Stimulated activated naive B cell treated with anti-CD40 and anti-IgM and Interleukin-4, amounts not matched to agents 10 μg/mL and 1 μg/mL and 100 μg/mL, for 72 hours (primary cell): Measurements from ENCODE around the gene EPAS1.
A peak's percentile ranks its signal among the peaks of the same experiment; 100 is the strongest.

Source experiments
- ATAC-seq, 2 donors: fragments of 150-1000 bp; cut with Tn5 transposase; replicated peaks; 2 replicates each; pipeline ENCODE4 v1.10.0; 2021; ENCODE audit warnings: moderate library complexity in 1 of 2
- DNase-seq: peaks from one replicate; pipeline ENCODE4 v3.0.0; 2021
- H3K27ac Mint-ChIP-seq: one replicate; pipeline ENCODE4 v1.8.0; 2022; ENCODE audit warnings: mild to moderate bottlenecking, mixed read lengths
- H3K27me3 Mint-ChIP-seq, 2 donors: one replicate each; pipeline ENCODE4 v1.8.0; 2022; ENCODE audit warnings: mixed read lengths in 2 of 2
- H3K36me3 Mint-ChIP-seq, 2 donors: one replicate each; pipeline ENCODE4 v1.8.0; 2022; ENCODE audit warnings: mixed read lengths in 2 of 2, mild to moderate bottlenecking in 1 of 2
- H3K4me1 Mint-ChIP-seq, 2 donors: one replicate each; pipeline ENCODE4 v1.8.0; 2022; ENCODE audit warnings: mixed read lengths in 2 of 2, mild to moderate bottlenecking in 1 of 2
- H3K4me3 Mint-ChIP-seq, 2 donors: one replicate each; pipeline ENCODE4 v1.8.0; 2022; ENCODE audit warnings: mild to moderate bottlenecking in 2 of 2, mixed read lengths in 2 of 2, moderate library complexity in 1 of 2
- H3K9me3 Mint-ChIP-seq, 2 donors: one replicate each; pipeline ENCODE4 v1.8.0; 2022; ENCODE audit warnings: mixed read lengths in 2 of 2, mild to moderate bottlenecking in 1 of 2

EPAS1 gene

DNA sequence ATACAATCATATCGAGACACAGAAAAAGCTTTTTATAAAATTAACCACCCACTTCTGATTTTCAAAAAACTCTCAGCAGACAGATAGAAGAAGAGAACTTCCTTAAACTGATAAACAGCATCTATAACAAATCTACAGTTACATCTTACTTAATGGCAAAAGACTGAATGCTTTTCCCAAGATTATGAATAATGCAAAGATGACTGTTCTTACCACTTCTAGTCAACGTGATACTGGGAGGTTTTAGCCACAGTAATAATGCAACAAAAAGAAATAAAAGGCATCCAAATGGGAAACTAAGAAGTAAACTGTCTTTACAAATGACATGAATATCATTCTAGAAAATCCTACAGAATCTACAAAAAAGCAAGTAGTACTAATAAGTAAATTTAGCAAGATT, 124.2 kb downstream of the EPAS1 start:
- ATAC-seq (no peak), DNase-seq (no peak)
- Mint-ChIP-seq H3K9me3 (peaks cover 12% of the 10 kb centered on the region in 2 donors), H3K36me3 (peaks cover 5 to 6% of the 10 kb centered on the region in 2 donors), H3K4me3 (no peak overlapping the region), H3K27ac (no peak overlapping the region), H3K4me1 (no peaks in the 10 kb centered on the region), H3K27me3 (peaks cover 0 to 7% of the 10 kb centered on the region in 2 donors)

DNA sequence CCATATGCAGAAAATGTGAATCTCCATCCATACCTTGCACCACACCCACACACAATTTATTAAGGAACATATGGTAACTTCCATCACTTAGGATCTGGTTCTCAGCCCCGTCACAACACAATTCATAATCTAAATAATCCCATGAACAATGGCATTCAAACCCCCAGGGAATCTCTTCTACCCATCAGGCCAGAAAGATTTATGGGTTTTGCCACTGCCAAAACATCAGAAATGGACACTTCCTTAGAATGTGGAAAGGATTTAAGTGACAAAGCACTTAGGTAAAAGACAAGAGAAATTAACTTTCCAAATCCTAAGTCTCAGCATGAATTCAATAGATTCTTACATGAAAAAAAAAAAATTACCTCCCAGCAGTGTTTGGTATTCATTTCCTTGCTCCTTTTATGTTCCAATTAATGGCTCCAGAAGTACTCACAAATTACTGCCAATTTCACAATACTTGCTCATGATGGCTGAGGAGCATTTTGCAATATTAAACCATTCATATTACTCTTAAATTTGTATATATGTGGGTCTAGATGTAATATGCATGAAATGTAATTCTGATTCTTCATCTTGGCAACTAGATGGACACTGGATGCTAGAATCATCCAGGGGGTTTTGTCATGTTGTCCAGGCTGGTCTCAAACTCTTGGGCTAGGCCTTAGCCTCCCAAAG, 125.6 kb downstream of the EPAS1 start:
- Mint-ChIP-seq H3K36me3 (peaks cover 3 to 6% of the 10 kb centered on the region in 2 donors), H3K4me3 (no peak overlapping the region), H3K9me3 (peaks cover 6 to 7% of the 10 kb centered on the region in 2 donors), H3K27ac (no peak overlapping the region), H3K27me3 (peaks cover 0 to 7% of the 10 kb centered on the region in 2 donors), H3K4me1 (no peaks in the 10 kb centered on the region)
- no peak for ATAC-seq
- DNase-seq = no peak

DNA sequence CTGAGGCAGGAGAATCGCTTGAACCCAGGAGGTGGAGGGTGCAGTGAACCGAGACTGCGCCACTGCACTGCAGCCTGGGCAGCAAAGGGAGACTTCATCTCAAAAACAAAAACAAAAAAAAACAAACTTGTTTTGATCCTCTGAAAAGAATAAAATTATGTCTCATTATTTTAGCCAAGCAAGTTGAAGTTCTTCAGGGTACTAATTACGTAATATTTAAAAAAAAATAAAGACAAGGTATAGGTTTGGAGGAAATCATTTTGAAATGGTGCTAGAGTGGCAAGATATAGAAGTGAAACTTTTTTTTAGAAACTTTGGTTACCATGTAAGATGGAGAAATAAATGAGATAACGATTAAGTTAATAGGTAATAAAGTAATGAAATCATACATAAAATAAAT, 127.7 kb downstream of the EPAS1 start:
- DNase-seq (no peak), ATAC-seq (no peak)
- Mint-ChIP-seq H3K27me3 (peaks cover 0 to 1% of the 10 kb centered on the region in 2 donors), H3K4me1 (no peaks in the 10 kb centered on the region), H3K36me3 (no peaks in the 10 kb centered on the region), H3K27ac (no peak overlapping the region), H3K4me3 (no peak overlapping the region), H3K9me3 (no peaks in the 10 kb centered on the region)

DNA sequence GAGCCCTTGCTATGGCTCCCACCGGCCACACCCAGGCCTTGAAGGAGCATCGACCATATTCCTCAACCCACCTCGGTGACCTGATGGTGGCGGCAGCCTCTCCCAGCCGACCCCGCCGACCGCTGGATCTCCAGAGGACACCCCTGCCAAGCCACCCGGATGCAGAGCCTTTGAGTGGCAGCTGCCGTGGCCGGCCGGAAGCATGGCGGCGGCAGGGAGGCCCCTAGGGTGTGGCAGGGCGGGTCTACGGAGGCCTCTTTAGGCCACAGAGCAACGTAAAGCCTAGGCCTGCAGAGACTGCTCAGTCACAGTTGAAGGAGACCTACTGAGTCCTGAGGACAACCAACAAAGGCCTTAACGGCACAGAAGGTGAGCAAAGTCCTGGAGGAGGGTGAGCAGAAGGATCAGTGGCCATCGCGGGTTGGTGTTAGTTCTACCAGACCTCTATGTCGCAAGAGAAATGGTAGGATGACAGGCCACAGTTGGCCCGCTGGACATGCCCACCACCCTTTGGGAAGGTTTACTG, 131.8 kb downstream of the EPAS1 start:
- Mint-ChIP-seq H3K4me1 (no peaks in the 10 kb centered on the region), H3K27ac (no peak overlapping the region), H3K36me3 (no peaks in the 10 kb centered on the region), H3K27me3 (peaks cover 0 to 7% of the 10 kb centered on the region in 2 donors), H3K9me3 (no peaks in the 10 kb centered on the region), H3K4me3 (no peak overlapping the region)
- DNase-seq (no peak), ATAC-seq (no peak)

DNA sequence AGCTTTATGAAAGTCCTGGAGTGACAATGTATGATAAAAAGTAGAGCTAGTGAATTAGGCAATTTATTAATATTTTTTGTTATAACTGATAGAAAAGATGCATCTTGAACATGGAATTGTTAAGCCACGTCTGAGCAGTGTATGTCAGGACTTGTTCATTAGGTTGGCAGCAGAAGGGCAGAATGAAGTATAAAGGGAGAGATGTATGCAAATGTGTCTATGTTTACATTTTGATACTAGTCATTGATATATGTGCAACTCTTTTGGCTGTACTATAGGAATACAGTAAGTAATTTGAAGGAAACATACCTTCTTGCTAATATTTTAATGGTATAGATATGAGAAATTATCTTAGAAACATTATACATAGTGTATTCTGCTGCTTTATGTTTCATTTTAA, 133.2 kb downstream of the EPAS1 start:
- Mint-ChIP-seq H3K9me3 (no peaks in the 10 kb centered on the region), H3K27me3 (peaks cover 0 to 12% of the 10 kb centered on the region in 2 donors), H3K4me1 (peaks cover 0 to 2% of the 10 kb centered on the region in 2 donors), H3K36me3 (no peaks in the 10 kb centered on the region), H3K4me3 (no peak overlapping the region), H3K27ac (no peak overlapping the region)
- no peak for ATAC-seq
- DNase-seq = no peak

DNA sequence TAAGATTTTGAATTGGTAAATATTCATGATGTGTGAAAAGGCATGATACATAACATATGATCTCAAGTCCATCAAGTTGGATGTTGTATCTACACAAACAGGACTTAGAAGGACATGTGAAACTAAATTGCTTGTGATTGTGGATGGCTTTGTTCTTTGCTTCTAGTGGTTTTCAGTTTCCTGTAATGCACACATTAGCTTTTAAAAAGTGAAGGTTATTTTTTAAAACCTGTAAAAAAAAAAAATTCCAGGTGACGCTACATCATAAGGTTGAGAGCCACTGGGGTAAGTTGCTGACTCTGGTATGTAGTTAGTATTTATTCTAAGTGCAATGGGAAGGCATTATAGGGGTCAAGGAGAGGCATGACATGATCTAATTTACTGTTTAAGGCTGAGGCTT, 133.8 kb downstream of the EPAS1 start:
- H3K4me1 Mint-ChIP-seq = peaks cover 0 to 2% of the 10 kb centered on the region in 2 donors
- DNase-seq = no peak
- ATAC-seq = no peak
- no peak overlapping the region for H3K27ac Mint-ChIP-seq
- no peaks in the 10 kb centered on the region for H3K36me3 Mint-ChIP-seq
- H3K9me3 Mint-ChIP-seq = no peaks in the 10 kb centered on the region
- peaks cover 0 to 12% of the 10 kb centered on the region in 2 donors for H3K27me3 Mint-ChIP-seq
- H3K4me3 Mint-ChIP-seq = no peak overlapping the region

DNA sequence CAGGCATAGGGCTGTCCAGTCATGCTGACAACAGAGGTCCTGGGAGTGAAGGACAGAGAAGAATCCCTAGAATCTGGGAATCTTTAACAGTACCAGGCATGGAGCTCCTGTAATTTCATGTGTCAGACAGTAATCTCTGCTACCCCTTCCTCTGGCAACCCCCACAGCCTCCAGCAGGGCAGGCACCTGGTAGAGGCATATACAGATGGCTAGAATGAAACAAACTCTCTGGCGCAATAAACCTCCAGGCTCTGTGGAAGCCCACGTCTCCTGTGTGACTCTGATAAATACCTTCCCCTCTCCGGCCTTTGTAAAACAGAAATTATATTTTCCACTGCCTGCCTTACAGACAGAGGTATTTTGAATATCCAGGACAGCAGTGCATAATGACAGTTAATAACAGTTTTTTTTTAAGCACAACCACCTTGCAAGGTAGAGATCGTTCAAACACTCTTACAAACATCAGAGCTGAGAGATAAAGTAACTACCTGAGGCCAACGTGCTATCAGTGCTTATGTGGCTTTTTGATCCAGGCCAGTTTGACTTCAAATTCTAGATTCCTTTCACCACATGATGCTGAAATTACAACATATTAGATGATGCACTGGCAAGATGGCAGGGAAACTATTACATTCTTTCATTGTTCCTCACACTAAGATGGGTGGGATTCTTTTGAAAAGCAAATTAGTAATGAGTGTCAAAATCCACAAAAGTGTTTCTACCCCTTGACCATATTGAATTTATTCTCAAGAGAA, 134.5 kb downstream of the EPAS1 start:
- H3K4me3 Mint-ChIP-seq = no peak overlapping the region
- no peaks in the 10 kb centered on the region for H3K9me3 Mint-ChIP-seq
- no peak overlapping the region for H3K27ac Mint-ChIP-seq
- DNase-seq (no peak), ATAC-seq (no peak)
- H3K36me3 Mint-ChIP-seq = no peaks in the 10 kb centered on the region
- peaks cover 0 to 2% of the 10 kb centered on the region in 2 donors for H3K4me1 Mint-ChIP-seq
- peaks cover 0 to 12% of the 10 kb centered on the region in 2 donors for H3K27me3 Mint-ChIP-seq

DNA sequence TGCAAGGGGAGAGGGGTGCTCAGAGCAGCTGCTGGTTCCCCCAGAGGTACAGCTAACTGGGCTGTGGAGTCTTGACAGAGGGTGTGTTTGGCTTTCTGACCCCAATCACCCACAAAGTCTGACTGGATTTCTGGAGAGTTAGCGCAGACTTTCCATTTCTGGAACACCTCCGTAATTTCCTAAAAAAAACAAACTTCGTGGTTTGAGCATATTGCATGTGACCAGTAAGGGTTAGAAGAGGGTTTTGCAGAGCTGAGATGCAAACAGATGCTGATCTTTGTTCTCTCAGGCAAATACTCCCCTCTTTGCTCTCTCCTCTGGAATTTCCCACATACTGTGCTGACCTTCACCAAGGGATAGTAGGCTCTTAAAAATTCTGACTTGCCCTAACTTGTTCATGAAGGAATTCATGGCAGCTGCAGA, 137.7 kb downstream of the EPAS1 start:
- H3K27ac Mint-ChIP-seq = no peak overlapping the region
- no peaks in the 10 kb centered on the region for H3K36me3 Mint-ChIP-seq
- no peaks in the 10 kb centered on the region for H3K9me3 Mint-ChIP-seq
- peaks cover 2 to 6% of the 10 kb centered on the region in 2 donors for H3K4me1 Mint-ChIP-seq
- DNase-seq (no peak), ATAC-seq (no peak)
- peaks cover 0 to 12% of the 10 kb centered on the region in 2 donors for H3K27me3 Mint-ChIP-seq
- no peak overlapping the region for H3K4me3 Mint-ChIP-seq

DNA sequence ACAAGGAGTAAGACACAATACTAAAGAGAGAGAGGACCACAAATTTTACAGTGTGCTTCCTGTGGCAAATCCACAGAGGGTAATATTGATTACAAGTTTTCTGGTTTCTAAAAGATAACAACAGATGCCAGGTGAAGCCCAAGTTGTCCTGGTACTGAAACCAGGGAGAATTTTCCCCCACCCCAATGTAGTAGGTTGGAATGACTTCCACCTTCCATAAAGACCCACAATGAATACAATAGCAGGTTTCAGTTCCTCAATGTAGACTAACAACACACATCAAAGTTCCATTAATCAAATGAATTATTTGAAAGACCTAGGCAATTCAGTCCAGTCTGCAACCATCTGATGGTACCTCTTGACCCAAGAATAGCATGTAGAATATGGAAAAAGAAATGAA, 138.1 kb downstream of the EPAS1 start:
- Mint-ChIP-seq H3K36me3 (no peaks in the 10 kb centered on the region), H3K27ac (no peak overlapping the region), H3K4me3 (no peak overlapping the region), H3K9me3 (no peaks in the 10 kb centered on the region), H3K4me1 (peaks cover 2 to 6% of the 10 kb centered on the region in 2 donors), H3K27me3 (peaks cover 0 to 9% of the 10 kb centered on the region in 2 donors)
- peak in 1 of 2 donors; percentile 36 for ATAC-seq
- no peak for DNase-seq

DNA sequence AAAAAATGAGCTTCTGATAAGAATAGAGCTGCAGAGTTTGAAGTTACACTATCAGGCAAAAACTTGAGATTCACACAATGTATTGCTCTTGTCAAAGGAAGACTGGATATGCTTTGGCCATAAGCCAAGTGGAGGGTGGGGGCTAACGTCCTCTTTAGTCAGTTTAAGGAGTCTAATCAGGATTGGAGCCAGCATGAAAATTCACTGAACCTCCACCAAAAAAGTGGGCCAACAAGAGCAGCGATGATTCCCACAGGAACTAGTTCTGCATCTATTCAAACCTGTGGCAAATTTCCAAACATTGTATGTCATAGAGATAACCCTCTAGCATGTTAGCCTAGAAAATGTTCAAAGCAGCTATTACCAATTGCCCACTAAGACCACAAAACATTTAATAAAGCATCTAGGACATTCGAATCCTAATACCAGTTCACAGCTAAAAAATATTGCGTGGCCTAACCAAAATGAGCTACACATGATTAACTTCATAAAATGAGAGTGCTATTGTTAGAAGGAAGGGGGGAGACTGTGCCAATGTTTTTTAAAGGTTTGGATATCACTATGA, 138.7 kb downstream of the EPAS1 start:
- Mint-ChIP-seq H3K27ac (no peak overlapping the region), H3K4me1 (peaks cover 2 to 6% of the 10 kb centered on the region in 2 donors), H3K36me3 (no peaks in the 10 kb centered on the region), H3K27me3 (peaks cover 0 to 9% of the 10 kb centered on the region in 2 donors), H3K9me3 (no peaks in the 10 kb centered on the region), H3K4me3 (no peak overlapping the region)
- no peak for ATAC-seq
- DNase-seq = no peak
